ENCODE results near the gene CAVIN2.

The CAVIN2 gene

DNA sequence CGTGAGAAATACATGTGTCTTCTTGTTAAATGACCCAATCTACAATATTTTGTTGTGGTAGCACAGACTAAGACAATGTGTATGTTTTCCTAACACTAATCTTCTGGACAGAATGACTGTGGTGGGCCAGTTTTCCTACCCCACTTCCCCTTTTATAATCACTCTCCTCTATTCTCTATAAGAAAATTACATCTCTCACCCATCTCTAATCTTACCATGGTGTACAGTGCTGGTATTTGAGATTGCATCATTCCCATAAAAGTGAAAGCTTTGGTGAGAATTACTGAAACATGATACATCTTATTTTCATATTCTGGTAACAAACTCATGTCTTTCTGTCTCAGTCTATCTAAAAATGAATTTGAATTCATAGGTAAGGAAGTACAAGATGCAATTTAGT, 40.5 kb downstream of the CAVIN2 start:
- POLR2A ChIA-PET (ENCODE audit: low non-redundant PET): interaction anchor here (0.7 kb wide), 1 partner anchor 147 kb away, joined by 3 read pairs; no protein-coding TSS in a partner anchor
- DNase-seq (ENCODE audit: low spot score): no peak
- CTCF ChIA-PET: interaction anchor here (0.6 to 2.1 kb wide), 4 partner anchors 251 to 634 kb away, joined by 3 to 8 read pairs (median 4); no protein-coding TSS in a partner anchor

DNA sequence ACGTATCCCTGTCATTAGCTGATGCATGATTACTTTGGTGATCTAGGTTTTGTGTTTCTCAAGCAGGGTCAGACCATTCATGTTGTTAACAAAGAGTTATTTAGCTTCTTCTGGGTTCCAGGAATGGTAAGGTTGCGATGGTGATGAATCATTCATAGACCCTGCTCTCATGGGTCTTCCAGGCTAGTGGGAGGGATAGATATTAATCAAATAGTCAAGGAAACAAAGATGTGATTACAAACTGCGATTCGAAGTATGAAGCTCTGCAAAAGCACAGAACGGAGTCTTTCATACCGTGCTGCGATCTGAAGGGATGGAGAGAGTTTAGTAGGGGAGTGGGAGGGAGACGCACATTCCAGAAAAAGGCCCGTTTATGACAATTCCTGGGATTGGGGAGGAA, 42.1 kb downstream of the CAVIN2 start:
- no peak for DNase-seq (ENCODE audit: low spot score)
- POLR2A ChIA-PET (ENCODE audit: low non-redundant PET): no interaction called here
- CTCF ChIA-PET: interaction anchor here (2.1 kb wide), 1 partner anchor 358 kb away, joined by 8 read pairs; no protein-coding TSS in a partner anchor
- no peak overlapping the region for H3K27ac ChIP-seq
- TF ChIP-seq, protein P1, sequence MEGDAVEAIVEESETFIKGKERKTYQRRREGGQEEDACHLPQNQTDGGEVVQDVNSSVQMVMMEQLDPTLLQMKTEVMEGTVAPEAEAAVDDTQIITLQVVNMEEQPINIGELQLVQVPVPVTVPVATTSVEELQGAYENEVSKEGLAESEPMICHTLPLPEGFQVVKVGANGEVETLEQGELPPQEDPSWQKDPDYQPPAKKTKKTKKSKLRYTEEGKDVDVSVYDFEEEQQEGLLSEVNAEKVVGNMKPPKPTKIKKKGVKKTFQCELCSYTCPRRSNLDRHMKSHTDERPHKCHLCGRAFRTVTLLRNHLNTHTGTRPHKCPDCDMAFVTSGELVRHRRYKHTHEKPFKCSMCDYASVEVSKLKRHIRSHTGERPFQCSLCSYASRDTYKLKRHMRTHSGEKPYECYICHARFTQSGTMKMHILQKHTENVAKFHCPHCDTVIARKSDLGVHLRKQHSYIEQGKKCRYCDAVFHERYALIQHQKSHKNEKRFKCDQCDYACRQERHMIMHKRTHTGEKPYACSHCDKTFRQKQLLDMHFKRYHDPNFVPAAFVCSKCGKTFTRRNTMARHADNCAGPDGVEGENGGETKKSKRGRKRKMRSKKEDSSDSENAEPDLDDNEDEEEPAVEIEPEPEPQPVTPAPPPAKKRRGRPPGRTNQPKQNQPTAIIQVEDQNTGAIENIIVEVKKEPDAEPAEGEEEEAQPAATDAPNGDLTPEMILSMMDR (conservative IDR thresholded peaks at IDR 0.05; ENCODE audit: low read depth): no peak

More for the DNA sequence above, 40.5 kb downstream of the CAVIN2 start:
- H3K27ac ChIP-seq: no peak overlapping the region
- TF ChIP-seq, protein P1 (conservative IDR thresholded peaks at IDR 0.05; ENCODE audit: low read depth): no peak

DNA sequence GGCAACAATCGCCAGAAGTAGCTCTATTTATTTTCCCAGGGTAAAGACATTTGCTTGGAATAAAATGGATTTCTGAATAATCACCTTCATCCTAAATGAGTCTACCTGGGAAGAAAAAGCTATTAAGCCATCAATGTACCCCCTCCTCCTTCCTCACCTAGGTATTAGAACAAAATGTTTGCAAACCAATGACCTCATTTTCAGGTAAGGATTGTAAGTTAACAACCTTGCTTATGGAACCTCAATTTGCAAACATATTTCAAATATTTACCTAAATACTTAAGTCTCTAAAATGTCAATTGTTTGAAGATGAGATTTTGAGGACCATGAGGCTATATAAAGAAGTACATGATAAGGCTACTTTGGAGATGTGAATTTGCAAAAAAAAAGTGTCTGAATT, 43.9 kb downstream of the CAVIN2 start:
- ChIA-PET POLR2A (ENCODE audit: low non-redundant PET) (no interaction called here), CTCF (interaction anchor here (0.7 to 1.2 kb wide), 2 partner anchors 9 to 56 kb away, joined by 3 read pairs; no protein-coding TSS in a partner anchor)
- no peak overlapping the region for H3K27ac ChIP-seq
- TF ChIP-seq, protein P1 (conservative IDR thresholded peaks at IDR 0.05; ENCODE audit: low read depth): no peak
- no peak for DNase-seq (ENCODE audit: low spot score)

DNA sequence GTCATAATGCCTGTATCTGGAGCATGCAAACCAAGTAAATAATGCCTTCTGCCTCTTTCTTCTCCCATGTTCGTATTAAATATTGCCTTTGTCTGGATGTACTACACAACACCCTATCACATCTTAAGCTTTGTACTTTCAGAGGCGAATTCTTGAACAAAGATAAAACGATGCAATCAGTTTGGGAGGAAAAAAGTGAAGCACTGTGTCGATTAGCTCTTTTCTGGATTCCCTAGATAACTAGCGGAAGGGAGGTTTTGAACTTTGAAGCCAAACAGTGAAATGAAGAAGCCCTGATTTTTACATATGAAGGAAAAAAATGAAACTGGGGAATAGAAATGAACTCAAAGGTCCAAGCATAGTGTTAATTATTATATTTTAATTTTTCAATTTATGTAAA, 44.7 kb downstream of the CAVIN2 start:
- POLR2A ChIA-PET (ENCODE audit: low non-redundant PET): no interaction called here
- no peak overlapping the region for H3K27ac ChIP-seq
- no peak for DNase-seq (ENCODE audit: low spot score)
- TF ChIP-seq, protein P1 (conservative IDR thresholded peaks at IDR 0.05; ENCODE audit: low read depth): no peak
- CTCF ChIA-PET: interaction anchor here (0.5 to 1.2 kb wide), 2 partner anchors 10 to 261 kb away, joined by 3 read pairs; no protein-coding TSS in a partner anchor

DNA sequence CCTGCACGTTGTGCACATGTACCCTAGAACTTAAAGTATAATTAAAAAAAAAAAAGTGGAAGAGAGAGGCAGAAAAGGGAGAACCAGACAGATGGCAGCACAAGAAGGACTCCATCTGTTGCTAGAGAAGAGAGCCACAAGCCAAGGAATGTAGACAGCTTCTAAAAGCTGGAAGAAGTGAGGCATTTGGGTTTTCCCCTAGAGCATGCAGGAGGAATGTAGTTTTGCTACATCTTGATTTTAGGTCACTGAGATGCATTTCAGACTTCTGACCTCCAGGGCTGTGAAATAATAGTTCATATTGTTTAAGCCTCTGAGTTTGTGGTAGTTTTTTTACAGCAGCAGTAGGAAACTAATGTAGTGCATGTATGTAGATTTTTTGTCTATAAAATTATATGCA, 46.0 kb downstream of the CAVIN2 start:
- no peak for DNase-seq (ENCODE audit: low spot score)
- TF ChIP-seq, protein P1 (conservative IDR thresholded peaks at IDR 0.05; ENCODE audit: low read depth): no peak
- POLR2A ChIA-PET (ENCODE audit: low non-redundant PET): interaction anchor here (0.7 kb wide), 1 partner anchor 855 kb away, joined by 4 read pairs; no protein-coding TSS in a partner anchor
- H3K27ac ChIP-seq: no peak overlapping the region
- CTCF ChIA-PET: interaction anchor here (0.6 kb wide), 1 partner anchor 444 kb away, joined by 3 read pairs; no protein-coding TSS in a partner anchor

DNA sequence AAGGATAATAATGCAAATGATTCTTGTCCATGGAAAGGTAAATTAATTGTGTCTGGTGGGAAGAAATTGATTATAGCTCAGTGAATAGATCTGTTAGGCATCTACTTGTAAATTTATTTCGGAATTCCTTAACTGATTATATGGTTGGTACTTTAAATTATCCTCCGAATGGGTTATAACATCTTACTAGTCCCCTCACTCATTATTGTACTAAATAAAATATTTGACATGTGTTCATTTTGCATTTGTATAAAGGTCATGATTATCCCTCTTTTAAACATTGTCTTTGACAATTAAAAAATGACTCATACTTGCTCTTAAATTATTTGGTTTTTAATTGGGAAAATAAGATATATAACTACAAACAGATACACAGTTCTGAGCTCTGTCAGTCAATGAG, 47.4 kb downstream of the CAVIN2 start:
- DNase-seq (ENCODE audit: low spot score): no peak
- CTCF ChIA-PET: interaction anchor here (0.5 kb wide), 1 partner anchor 256 kb away, joined by 4 read pairs; no protein-coding TSS in a partner anchor
- POLR2A ChIA-PET (ENCODE audit: low non-redundant PET): no interaction called here
- no peak overlapping the region for H3K27ac ChIP-seq
- TF ChIP-seq, protein P1 (conservative IDR thresholded peaks at IDR 0.05; ENCODE audit: low read depth): no peak

All from RWPE1 (cell line).